ENCODE results near the gene RGS9.
"Not testable (repeated sequence)": the region's sequence is repeated elsewhere in the genome, so short reads cannot be mapped to it uniquely, and the experiment has no call there.

The RGS9 gene

GRCh38 chr17:65185062-65185461, 47.9 kb downstream of the RGS9 start:
- no peak for DNase-seq

GRCh38 chr17:65185668-65186382, 48.7 kb downstream of the RGS9 start:
- DNase-seq = no peak

GRCh38 chr17:65190467-65191097, 53.4 kb downstream of the RGS9 start:
- DNase-seq = no peak

- peak in 1 of 2 donors; percentile 25 for DNase-seq
Observed at GRCh38 chr17:65191811-65192740, 54.9 kb downstream of the RGS9 start.

GRCh38 chr17:65193305-65193704, 56.1 kb downstream of the RGS9 start:
- DNase-seq = no peak

GRCh38 chr17:65193716-65194293, 56.6 kb downstream of the RGS9 start:
- no peak for DNase-seq

GRCh38 chr17:65194670-65195334, 57.6 kb downstream of the RGS9 start:
- no peak for DNase-seq

GRCh38 chr17:65195716-65196115, 58.5 kb downstream of the RGS9 start:
- DNase-seq = no peak

GRCh38 chr17:65196617-65197016, 59.4 kb downstream of the RGS9 start:
- DNase-seq = no peak

GRCh38 chr17:65197201-65197600, 60.0 kb downstream of the RGS9 start:
- no peak for DNase-seq

GRCh38 chr17:65198653-65199382, 61.6 kb downstream of the RGS9 start:
- peak in 1 of 2 donors; percentile 69 for DNase-seq

- DNase-seq = no peak
Observed at GRCh38 chr17:65201331-65201730, 64.2 kb downstream of the RGS9 start.

GRCh38 chr17:65202844-65203571, 65.8 kb downstream of the RGS9 start:
- DNase-seq = no peak

GRCh38 chr17:65204001-65204400, 66.8 kb downstream of the RGS9 start:
- DNase-seq = no peak

GRCh38 chr17:65205655-65206054, 68.5 kb downstream of the RGS9 start:
- no peak for DNase-seq

GRCh38 chr17:65207448-65207847, 70.3 kb downstream of the RGS9 start:
- DNase-seq = not testable (repeated sequence)

GRCh38 chr17:65208717-65209116, 71.5 kb downstream of the RGS9 start:
- no peak for DNase-seq

GRCh38 chr17:65218261-65218660, 81.1 kb downstream of the RGS9 start:
- no peak for DNase-seq

GRCh38 chr17:65219124-65219523, 82.0 kb downstream of the RGS9 start:
- no peak for DNase-seq

GRCh38 chr17:65219707-65220106, 82.5 kb downstream of the RGS9 start:
- no peak for DNase-seq

GRCh38 chr17:65220732-65221131, 83.6 kb downstream of the RGS9 start:
- DNase-seq = no peak

Data from bone marrow (tissue), 2 donors.